Naive thymus-derived CD4-positive, alpha-beta T cell (primary cell): Measurements from ENCODE around the gene TRMT112. TPM values are rescaled to one million over a fixed set of nuclear protein-coding genes. Genes with fewer than 3 reads are reported as not detected.

Experiments used
- ATAC-seq: fragments of 150-1000 bp; cut with Tn5 transposase; 2 replicates; pipeline ENCODE4 v1.10.0; 2021; ENCODE audit warnings: mild to moderate bottlenecking, moderate library complexity
- CTCF ChIA-PET: fragments of 350-600 bp; sonication (Branson Sonifier 250); formaldehyde crosslinking; loops from one replicate; lab custom pipeline; 2021; ENCODE audit warnings: antibody characterized with exemption; lab: Charles Lee
- POLR2A ChIA-PET: fragments of 350-600 bp; sonication (Branson Sonifier 250); formaldehyde crosslinking; loops from one replicate; lab custom pipeline; 2021; ENCODE audit warnings: antibody characterized with exemption, inconsistent platforms; lab: Charles Lee
- DNase-seq, 9 donors: peaks; one replicate each; pipeline versions ENCODE4 v3.0.0 to v3.0.0-alpha.2; 2020 to 2022; ENCODE audit warnings: mixed read lengths in 1 of 9
- H3K27ac ChIP-seq: one replicate; pipeline ENCODE4 v1.7.0; 2013; ENCODE audit warnings: mild to moderate bottlenecking, low read depth, low read length, moderate library complexity
- H3K27me3 ChIP-seq, 2 donors: one replicate each; pipeline ENCODE4 v1.7.0; 2013; ENCODE audit warnings: low read length in 2 of 2, mild to moderate bottlenecking in 2 of 2, moderate library complexity in 2 of 2; ENCODE audit not compliant: control insufficient read depth in 2 of 2, insufficient read depth in 2 of 2
- H3K36me3 ChIP-seq, 3 experiments: 1 replicate in 2 of 3; 2 replicates in 1 of 3; pipeline ENCODE4 v1.7.0; 2013; ENCODE audit warnings: low read length in 3 of 3, mild to moderate bottlenecking in 3 of 3, moderate library complexity in 1 of 3; ENCODE audit not compliant: insufficient read depth in 3 of 3, control insufficient read depth in 2 of 3
- H3K4me1 ChIP-seq, 2 donors: one replicate each; pipeline ENCODE4 v1.7.0; 2013; ENCODE audit warnings: low read length in 2 of 2, mild to moderate bottlenecking in 2 of 2, moderate library complexity in 1 of 2; ENCODE audit not compliant: control insufficient read depth in 2 of 2, insufficient read depth in 2 of 2
- H3K4me3 ChIP-seq: 2 replicates; pipeline ENCODE4 v1.7.0; 2013; ENCODE audit warnings: mild to moderate bottlenecking, low read length
- H3K9me3 ChIP-seq, 3 experiments: 1 replicate in 2 of 3; 2 replicates in 1 of 3; pipeline ENCODE4 v1.7.0; 2013; ENCODE audit warnings: low read length in 3 of 3; ENCODE audit not compliant: control insufficient read depth in 2 of 3
- H3K27ac Mint-ChIP-seq, 9 donors: one replicate each; pipeline ENCODE4 v1.8.0; 2020 to 2022; ENCODE audit warnings: mixed read lengths in 9 of 9, mild to moderate bottlenecking in 8 of 9, moderate library complexity in 5 of 9, inconsistent platforms in 2 of 9
- H3K27me3 Mint-ChIP-seq, 5 donors: one replicate each; pipeline ENCODE4 v1.8.0; 2021 to 2022; ENCODE audit warnings: mixed read lengths in 5 of 5, mild to moderate bottlenecking in 1 of 5
- H3K36me3 Mint-ChIP-seq, 5 donors: one replicate each; pipeline ENCODE4 v1.8.0; 2020 to 2022; ENCODE audit warnings: mixed read lengths in 5 of 5, mild to moderate bottlenecking in 3 of 5, inconsistent platforms in 1 of 5
- H3K4me1 Mint-ChIP-seq, 7 donors: one replicate each; pipeline ENCODE4 v1.8.0; 2020 to 2022; ENCODE audit warnings: mixed read lengths in 7 of 7, mild to moderate bottlenecking in 3 of 7, inconsistent platforms in 1 of 7
- H3K4me3 Mint-ChIP-seq, 10 donors: one replicate each; pipeline ENCODE4 v1.8.0; 2020 to 2022; ENCODE audit warnings: mild to moderate bottlenecking in 10 of 10, mixed read lengths in 10 of 10, moderate library complexity in 6 of 10, inconsistent platforms in 2 of 10
- H3K9me3 Mint-ChIP-seq, 11 donors: one replicate each; pipeline ENCODE4 v1.8.0; 2020 to 2022; ENCODE audit warnings: mixed read lengths in 11 of 11, mild to moderate bottlenecking in 4 of 11, inconsistent platforms in 1 of 11, moderate library complexity in 1 of 11
- intact Hi-C, 2 donors: fragments of 100-400 bp; cut with micrococcal nuclease; formaldehyde crosslinking; loops; one replicate each; pipeline ENCODE4 v1.15.1; 2023
- polyA plus RNA-seq, 2 donors: library from polyadenylated mRNA; unstranded; fragments of 300-500 nt; fragmentation: Illumina TruSeq; gene quantifications; one replicate each; pipeline ENCODE4 v1.2.3, GENCODE V29; 2021
- total RNA-seq, 6 experiments: library from RNA in 5 of 6; stranded (reverse) in 5 of 6; gene quantifications; 1 replicate in 5 of 6; 2 replicates in 1 of 6; pipeline ENCODE4 v1.2.3 and lab custom pipeline; 2021 to 2026

TRMT112 gene
- total RNA-seq (100 to 1,000 TPM in 4 of 5 experiments, 10 to 100 TPM in 1; 90.9 to 208 (median 152) TPM), polyA plus RNA-seq (100 to 1,000 TPM; 527 to 613 TPM), total RNA-seq (lab: John Stamatoyannopoulos, UW) (47.4 reads per million, percentile 70 among the genes with 10 or more reads in this experiment)

DNA sequence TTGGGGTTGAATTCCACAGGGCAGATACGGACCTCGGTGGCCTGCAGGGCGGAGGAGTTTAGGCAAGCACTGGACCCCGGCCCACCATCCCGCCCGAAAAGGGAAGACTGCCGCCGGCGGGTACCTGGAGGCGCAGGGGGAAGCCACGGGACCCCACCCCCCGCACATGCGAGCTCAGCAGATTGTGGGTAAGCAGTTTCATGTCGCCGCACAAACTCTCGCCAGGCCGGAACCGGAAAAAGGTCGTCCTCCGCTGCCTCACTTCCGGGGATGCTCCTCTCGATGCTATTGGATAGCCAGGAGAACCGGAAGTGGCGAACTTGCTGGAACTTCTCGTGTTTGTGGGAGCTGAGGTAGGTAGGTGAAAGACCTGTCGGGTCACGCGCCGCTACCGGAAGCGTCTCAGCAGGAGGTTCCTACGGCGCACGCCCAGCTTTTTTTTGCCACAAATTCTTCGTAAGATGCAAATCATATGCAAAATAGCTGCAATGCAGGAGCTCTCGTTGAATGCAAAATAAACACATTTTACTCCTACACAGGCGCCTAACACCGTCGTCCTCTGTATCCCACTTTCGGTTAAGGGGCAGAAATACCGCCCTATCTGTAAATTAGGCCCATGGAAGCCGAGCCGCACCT, at the start of gene TRMT112:
Gene TRMT112, minus strand, starts transcription at position 235 of the 636 bp plus-strand sequence. Its CDS starts 33 bp downstream, at position 202.
- Mint-ChIP-seq H3K4me3 (peak within 1 kb of the TSS; percentile 85 to 99 (median 96)), H3K4me1 (peaks cover 27 to 47% (median 35%) of the 10 kb centered on the region in 7 donors), H3K27me3 (no peaks in the 10 kb centered on the region), H3K36me3 (peaks cover 0 to 24% (median 6%) of the 10 kb centered on the region in 5 donors), H3K27ac (peak within 1 kb of the TSS; percentile 97 to 100 (median 100)), H3K9me3 (no peaks in the 10 kb centered on the region)
- Histone ChIP-seq H3K4me3 (peak within 1 kb of the TSS; percentile 60), H3K36me3 (peaks cover 0 to 48% (median 0%) of the 10 kb centered on the region in 3 experiments), H3K9me3 (no peaks in the 10 kb centered on the region), H3K4me1 (peaks cover 7 to 10% of the 10 kb centered on the region in 2 donors), H3K27me3 (no peaks in the 10 kb centered on the region), H3K27ac (peak within 1 kb of the TSS; percentile 92)
- intact Hi-C loops, result loop anchor here (1.0 to 5.0 kb wide), 14 partner anchors 12 to 1540 kb away; partner anchors contain the start of genes ESRRA (in 2 of the 2), CCDC88B (in 1 of the 2), CFL1 (in 1 of the 2) and FKBP2 (in 1 of the 2)
- ATAC-seq (peak; percentile 85), DNase-seq (peak; percentile 73 to 100 (median 98))
- ChIA-PET CTCF (interaction anchor here (0.6 to 2.5 kb wide), 26 partner anchors 11 to 1192 kb away, joined by 3 to 18 read pairs (median 4); partner anchors contain the start of genes BAD, CATSPERZ, CCDC88B and ESRRA), POLR2A (interaction anchor here (0.5 to 4.2 kb wide), 36 partner anchors 9 to 1652 kb away, joined by 3 to 45 read pairs (median 5); partner anchors contain the start of genes BAD, C11orf98, CATSPERZ and CCDC88B)

DNA sequence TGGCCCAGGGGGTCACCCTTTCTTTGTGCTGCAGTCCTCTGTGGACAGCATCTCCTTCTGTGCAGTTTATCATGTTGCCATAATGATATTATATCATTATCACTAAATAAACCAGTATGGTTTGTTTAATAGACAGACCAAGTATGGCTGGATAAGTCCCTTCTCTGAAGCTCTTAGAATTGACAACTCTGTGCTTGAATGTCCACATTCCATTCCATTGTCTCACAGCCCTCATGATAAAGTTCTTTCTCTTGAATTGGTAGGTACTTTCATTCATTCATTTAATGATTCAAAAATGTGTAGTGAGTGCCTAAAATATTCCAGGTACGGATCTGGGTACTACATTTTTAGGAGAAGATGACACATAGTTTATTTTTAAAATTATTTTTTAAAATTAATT, 49.4 kb upstream of the TRMT112 start:
- H3K9me3 ChIP-seq, result no peaks in the 10 kb centered on the region
- peaks cover 0 to 77% (median 3%) of the 10 kb centered on the region in 3 experiments for H3K36me3 ChIP-seq
- H3K27ac ChIP-seq, result no peak overlapping the region
- ChIA-PET POLR2A (no interaction called here), CTCF (no interaction called here)
- Mint-ChIP-seq H3K9me3 (no peaks in the 10 kb centered on the region), H3K36me3 (peaks cover 5 to 31% (median 10%) of the 10 kb centered on the region in 5 donors), H3K4me1 (peaks cover 0 to 7% (median 0%) of the 10 kb centered on the region in 7 donors), H3K4me3 (no peak overlapping the region), H3K27me3 (no peaks in the 10 kb centered on the region), H3K27ac (peak overlapping the region in 1 of 9 donors; percentile 48)
- ATAC-seq (no peak), DNase-seq (no peak)
- intact Hi-C loops, result no loop called here
- no peak overlapping the region for H3K4me3 ChIP-seq
- H3K27me3 ChIP-seq, result no peaks in the 10 kb centered on the region
- no peaks in the 10 kb centered on the region for H3K4me1 ChIP-seq

DNA sequence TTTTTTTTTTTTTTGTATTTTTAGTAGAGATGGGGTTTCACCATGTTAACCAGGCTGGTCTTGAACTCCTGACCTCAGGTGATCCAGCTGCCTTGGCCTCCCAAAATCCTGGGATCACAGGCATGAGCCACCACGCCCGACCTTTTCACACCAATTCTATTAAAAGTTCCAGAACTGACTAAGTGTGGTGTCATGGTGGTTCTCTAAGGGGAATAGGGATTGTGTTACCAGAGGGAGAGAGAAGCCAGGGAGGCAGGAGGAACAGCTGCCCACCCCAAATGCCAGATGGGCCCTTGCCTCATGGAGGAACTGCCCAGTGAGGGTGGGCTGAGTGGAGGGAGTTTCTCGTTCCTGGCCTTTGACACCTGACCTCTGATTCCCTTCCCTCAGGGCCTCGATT, 47.6 kb upstream of the TRMT112 start:
- H3K27me3 Mint-ChIP-seq, result no peaks in the 10 kb centered on the region
- no peak for DNase-seq
- peaks cover 6 to 18% (median 10%) of the 10 kb centered on the region in 7 donors for H3K4me1 Mint-ChIP-seq
- no peak overlapping the region for H3K4me3 Mint-ChIP-seq
- peaks cover 0 to 78% (median 3%) of the 10 kb centered on the region in 3 experiments for H3K36me3 ChIP-seq
- ChIA-PET POLR2A (no interaction called here), CTCF (no interaction called here)
- no peak overlapping the region for H3K27ac ChIP-seq
- H3K27ac Mint-ChIP-seq, result no peak overlapping the region
- intact Hi-C loops, result no loop called here
- no peaks in the 10 kb centered on the region for H3K9me3 Mint-ChIP-seq
- H3K36me3 Mint-ChIP-seq, result peaks cover 5 to 33% (median 10%) of the 10 kb centered on the region in 5 donors
- H3K9me3 ChIP-seq, result no peaks in the 10 kb centered on the region
- no peak for ATAC-seq
- peaks cover 0 to under 1% of the 10 kb centered on the region in 2 donors for H3K4me1 ChIP-seq
- no peak overlapping the region for H3K4me3 ChIP-seq
- no peaks in the 10 kb centered on the region for H3K27me3 ChIP-seq

DNA sequence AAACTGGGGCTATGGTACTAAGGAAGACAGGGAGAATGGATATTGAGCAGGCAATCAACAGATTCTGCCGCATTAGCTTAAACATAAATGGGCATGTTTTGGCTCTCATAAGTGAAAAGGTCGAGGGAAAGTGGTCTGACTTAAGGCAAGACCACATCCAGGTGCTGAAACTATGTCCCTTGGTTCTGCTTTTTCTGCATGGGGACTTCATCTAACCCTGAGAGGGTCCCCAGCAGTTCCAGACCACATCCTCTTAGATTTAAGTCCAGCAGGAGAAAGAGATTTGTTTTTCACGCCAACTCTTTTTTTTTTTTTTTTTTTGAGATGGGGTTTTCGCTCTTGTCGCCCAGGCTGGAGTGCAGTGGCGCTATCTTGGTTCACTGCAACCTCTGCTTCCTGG, 47.1 kb upstream of the TRMT112 start:
- ChIA-PET POLR2A (no interaction called here), CTCF (interaction anchor here (0.7 to 1.0 kb wide), 2 partner anchors 26 to 47 kb away, joined by 3 read pairs; partner anchors contain the start of gene PRDX5)
- Mint-ChIP-seq H3K27me3 (no peaks in the 10 kb centered on the region), H3K36me3 (peaks cover 5 to 34% (median 10%) of the 10 kb centered on the region in 5 donors), H3K4me3 (no peak overlapping the region), H3K4me1 (peaks cover 11 to 23% (median 15%) of the 10 kb centered on the region in 7 donors), H3K9me3 (no peaks in the 10 kb centered on the region), H3K27ac (no peak overlapping the region)
- ATAC-seq, result no peak
- Histone ChIP-seq H3K9me3 (no peaks in the 10 kb centered on the region), H3K36me3 (peaks cover 0 to 74% (median 3%) of the 10 kb centered on the region in 3 experiments), H3K27me3 (no peaks in the 10 kb centered on the region), H3K4me1 (peaks cover 0 to 5% of the 10 kb centered on the region in 2 donors), H3K4me3 (no peak overlapping the region), H3K27ac (no peak overlapping the region)
- DNase-seq, result no peak
- intact Hi-C loops, result no loop called here

DNA sequence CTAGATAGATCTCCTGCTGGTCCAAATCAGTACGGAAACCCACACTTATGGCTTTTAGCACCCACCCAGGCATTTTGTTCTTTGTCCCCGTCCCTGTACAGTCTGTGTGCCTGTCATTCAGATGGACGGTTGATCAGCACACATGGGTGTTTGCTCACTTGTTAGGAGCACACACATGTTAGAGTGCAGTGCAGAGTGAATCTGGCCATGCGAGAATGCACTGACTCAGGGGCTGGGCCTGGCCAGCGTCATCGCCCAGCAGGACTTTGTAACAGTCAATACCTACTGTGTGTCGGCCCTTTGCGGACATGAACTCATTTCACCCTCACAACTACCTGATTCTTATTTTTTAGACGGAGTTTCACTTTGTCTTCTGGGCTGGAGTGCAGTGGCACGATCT, 45.0 kb upstream of the TRMT112 start:
- Histone ChIP-seq H3K27me3 (no peaks in the 10 kb centered on the region), H3K27ac (no peak overlapping the region), H3K36me3 (peaks cover 0 to 58% (median 0%) of the 10 kb centered on the region in 3 experiments), H3K4me3 (no peak overlapping the region), H3K9me3 (no peaks in the 10 kb centered on the region), H3K4me1 (peaks cover 10 to 15% of the 10 kb centered on the region in 2 donors)
- Mint-ChIP-seq H3K4me3 (no peak overlapping the region), H3K27ac (peak overlapping the region in 2 of 9 donors; percentile 9 to 12), H3K36me3 (peaks cover 5 to 30% (median 10%) of the 10 kb centered on the region in 5 donors), H3K4me1 (peaks cover 17 to 32% (median 22%) of the 10 kb centered on the region in 7 donors), H3K9me3 (no peaks in the 10 kb centered on the region), H3K27me3 (no peaks in the 10 kb centered on the region)
- ChIA-PET POLR2A (no interaction called here), CTCF (no interaction called here)
- DNase-seq (no peak), ATAC-seq (no peak)
- intact Hi-C loops, result no loop called here

DNA sequence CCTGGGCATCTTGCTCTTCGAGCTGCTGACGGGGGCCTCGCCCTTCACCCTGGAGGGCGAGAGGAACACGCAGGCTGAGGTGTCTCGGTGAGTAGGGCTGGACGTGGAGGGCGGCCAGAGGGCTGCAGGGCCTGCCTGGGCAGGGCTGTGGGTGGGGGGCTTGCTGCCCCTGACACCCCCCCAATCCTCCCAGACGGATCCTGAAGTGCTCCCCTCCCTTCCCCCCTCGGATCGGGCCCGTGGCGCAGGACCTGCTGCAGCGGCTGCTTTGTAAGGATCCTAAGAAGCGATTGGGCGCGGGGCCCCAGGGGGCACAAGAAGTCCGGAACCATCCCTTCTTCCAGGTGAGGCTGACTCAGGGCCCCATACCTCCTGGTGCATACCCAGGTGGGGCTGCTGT, 44.3 kb upstream of the TRMT112 start:
- no peaks in the 10 kb centered on the region for H3K9me3 ChIP-seq
- no peaks in the 10 kb centered on the region for H3K27me3 ChIP-seq
- DNase-seq (no peak), ATAC-seq (no peak)
- Mint-ChIP-seq H3K27ac (no peak overlapping the region), H3K4me1 (peaks cover 16 to 32% (median 24%) of the 10 kb centered on the region in 7 donors), H3K27me3 (no peaks in the 10 kb centered on the region), H3K4me3 (peak overlapping the region in 2 of 10 donors; percentile 25 to 100), H3K36me3 (peaks cover 3 to 28% (median 7%) of the 10 kb centered on the region in 5 donors), H3K9me3 (no peaks in the 10 kb centered on the region)
- ChIA-PET CTCF (interaction anchor here (1.1 kb wide), 1 partner anchor 23 kb away, joined by 3 read pairs; no protein-coding TSS in a partner anchor), POLR2A (no interaction called here)
- no peak overlapping the region for H3K27ac ChIP-seq
- peaks cover 0 to 56% (median 0%) of the 10 kb centered on the region in 3 experiments for H3K36me3 ChIP-seq
- intact Hi-C loops, result loop anchor here in 1 of 2 donors (2.0 kb wide), 1 partner anchor 291 kb away; no protein-coding TSS in a partner anchor
- no peak overlapping the region for H3K4me3 ChIP-seq
- H3K4me1 ChIP-seq, result peaks cover 10 to 16% of the 10 kb centered on the region in 2 donors
